Uterus (tissue), 2 donors: ENCODE results near the gene HSPH1.

ENCODE experiments used
- POLR2A ChIP-seq, 2 donors: fragments of 450-650 bp; IDR thresholded peaks; one replicate each; pipeline ENCODE4 v1.6.1; 2016; ENCODE audit warnings: antibody characterized with exemption in 2 of 2, mild to moderate bottlenecking in 1 of 2, moderate library complexity in 1 of 2
- TF ChIP-seq, protein P1 (sequence below), 4 experiments: fragments of 200-600 bp in 2 of 4; fragments of 450-650 bp in 2 of 4; sonication (generic) in 2 of 4; IDR thresholded peaks; one replicate each; pipeline ENCODE4 v1.5.1; 2016 to 2019; ENCODE audit warnings: antibody characterized with exemption in 4 of 4, mild to moderate bottlenecking in 2 of 4, moderate library complexity in 1 of 4

DNA sequence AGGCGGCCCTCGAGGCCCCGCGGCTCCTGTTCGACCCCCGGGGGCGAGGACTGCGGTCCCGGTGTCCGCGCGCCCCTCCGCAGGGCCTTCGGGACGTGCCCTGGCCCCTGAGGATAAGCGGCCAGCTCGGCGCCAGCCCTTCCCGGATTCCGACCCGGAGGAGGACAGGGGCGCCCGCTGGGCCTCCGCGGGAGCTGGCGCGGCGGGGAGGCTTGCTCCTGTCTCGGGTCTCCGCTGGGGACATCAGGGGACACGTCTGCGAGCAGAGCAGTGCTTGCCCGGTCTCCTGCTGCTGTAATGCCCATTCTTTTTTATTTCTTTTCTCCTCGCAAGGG, 38.9 kb upstream of the HSPH1 start:
- TF ChIP-seq, protein P1, sequence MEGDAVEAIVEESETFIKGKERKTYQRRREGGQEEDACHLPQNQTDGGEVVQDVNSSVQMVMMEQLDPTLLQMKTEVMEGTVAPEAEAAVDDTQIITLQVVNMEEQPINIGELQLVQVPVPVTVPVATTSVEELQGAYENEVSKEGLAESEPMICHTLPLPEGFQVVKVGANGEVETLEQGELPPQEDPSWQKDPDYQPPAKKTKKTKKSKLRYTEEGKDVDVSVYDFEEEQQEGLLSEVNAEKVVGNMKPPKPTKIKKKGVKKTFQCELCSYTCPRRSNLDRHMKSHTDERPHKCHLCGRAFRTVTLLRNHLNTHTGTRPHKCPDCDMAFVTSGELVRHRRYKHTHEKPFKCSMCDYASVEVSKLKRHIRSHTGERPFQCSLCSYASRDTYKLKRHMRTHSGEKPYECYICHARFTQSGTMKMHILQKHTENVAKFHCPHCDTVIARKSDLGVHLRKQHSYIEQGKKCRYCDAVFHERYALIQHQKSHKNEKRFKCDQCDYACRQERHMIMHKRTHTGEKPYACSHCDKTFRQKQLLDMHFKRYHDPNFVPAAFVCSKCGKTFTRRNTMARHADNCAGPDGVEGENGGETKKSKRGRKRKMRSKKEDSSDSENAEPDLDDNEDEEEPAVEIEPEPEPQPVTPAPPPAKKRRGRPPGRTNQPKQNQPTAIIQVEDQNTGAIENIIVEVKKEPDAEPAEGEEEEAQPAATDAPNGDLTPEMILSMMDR (IDR thresholded peaks at IDR 0.05) = no peak
- TF ChIP-seq POLR2A (IDR thresholded peaks at IDR 0.05) = no peak
